HCT116 (cell line): ENCODE results near the gene ITGBL1. TPM values are rescaled to one million over a fixed set of nuclear protein-coding genes. Genes with fewer than 3 reads are reported as not detected.

ENCODE experiments used
- ATAC-seq: fragments of 200-7000 bp; cut with Tn5 transposase; 2 replicates; pipeline ENCODE4 v1.9.1; 2020; ENCODE audit warnings: mild to moderate bottlenecking, moderate library complexity
- BruUV-seq: library from RNA; stranded (reverse); fragments of 400-500 nt; replicated peaks from 2 replicates; lab custom pipeline; 2021; lab: Mats Ljungman, UMichigan
- CTCF ChIA-PET: fragments of 300-600 bp; sonication (Branson Sonifier 250); formaldehyde crosslinking; loops from one replicate; lab custom pipeline; 2021; ENCODE audit warnings: antibody characterized with exemption; lab: Charles Lee
- POLR2A ChIA-PET: fragments of 300-600, 350-600 bp; sonication (Branson Sonifier 250); formaldehyde crosslinking; loops from one replicate; lab custom pipeline; 2021; ENCODE audit warnings: antibody characterized with exemption; lab: Charles Lee
- RAD21 ChIA-PET, 2 experiments: fragments of 300-600 bp; sonication (Branson Sonifier 250); formaldehyde crosslinking; loops; one replicate each; lab custom pipeline; 2023; ENCODE audit warnings: low total read pairs in 2 of 2; ENCODE audit not compliant: uncharacterized antibody in 2 of 2, unreplicated experiment in 2 of 2, low non-redundant PET in 1 of 2; lab: Charles Lee
- DNase-seq: peaks from one replicate; pipeline ENCODE4 v3.0.0-alpha.2; 2010; ENCODE audit warnings: low read depth, low spot score
- H2AFZ ChIP-seq: fragments of 200-600 bp; shearing (Covaris generic), sonication (generic); 2 replicates; pipeline ENCODE4 v1.6.1; 2017; ENCODE audit warnings: low read depth, mixed run types, mixed read lengths, antibody characterized with exemption, low read length; ENCODE audit not compliant: poor library complexity, severe bottlenecking
- H3K27ac ChIP-seq: 2 replicates; pipeline ENCODE4 v1.5.1; 2012; ENCODE audit warnings: low read depth, low read length
- H3K27me3 ChIP-seq: fragments of 200-600 bp; sonication (generic); 2 replicates; pipeline ENCODE4 v1.6.1; 2016; ENCODE audit warnings: mixed run types, low read length, mixed read lengths; ENCODE audit not compliant: insufficient read depth
- H3K36me3 ChIP-seq, 2 experiments: fragments of 200-500 bp in 1 of 2; fragments of 200-600 bp in 1 of 2; sonication (Bioruptor generic) in 1 of 2; sonication (generic) in 1 of 2; 2 replicates each; pipeline versions ENCODE4 v1.5.1 to v1.6.1; 2014 to 2016; ENCODE audit warnings: low read length in 2 of 2, inconsistent platforms in 1 of 2, mixed read lengths in 1 of 2, mixed run types in 1 of 2; ENCODE audit not compliant: insufficient read depth in 2 of 2, control insufficient read depth in 1 of 2
- H3K4me1 ChIP-seq, 2 experiments: fragments of 200-600 bp in 1 of 2; sonication (generic) in 1 of 2; 2 replicates each; pipeline versions ENCODE4 v1.5.1 to v1.6.1; 2012 to 2017; ENCODE audit warnings: low read length in 2 of 2, inconsistent platforms in 1 of 2, mild to moderate bottlenecking in 1 of 2, mixed read lengths in 1 of 2, mixed run types in 1 of 2, moderate library complexity in 1 of 2; ENCODE audit not compliant: insufficient read depth in 2 of 2, control insufficient read depth in 1 of 2
- H3K4me2 ChIP-seq: fragments of 200-600 bp; sonication (generic); 2 replicates; pipeline ENCODE4 v1.6.1; 2017; ENCODE audit warnings: mixed run types, low read length, mixed read lengths
- H3K4me3 ChIP-seq, 2 experiments: fragments of 200-600 bp in 1 of 2; sonication (generic) in 1 of 2; replicated peaks in 1 of 2; 2 replicates each; pipeline ENCODE4 v1.5.1; 2011 to 2016; ENCODE audit warnings: low read length in 2 of 2, control low read depth in 1 of 2, low read depth in 1 of 2, mild to moderate bottlenecking in 1 of 2, mixed read lengths in 1 of 2, mixed run types in 1 of 2
- H3K79me2 ChIP-seq: fragments of 200-600 bp; sonication (generic); 2 replicates; pipeline ENCODE4 v1.6.1; 2017; ENCODE audit warnings: mild to moderate bottlenecking, mixed run types, low read length, moderate library complexity, mixed read lengths; ENCODE audit not compliant: insufficient read depth
- H3K9ac ChIP-seq: fragments of 200-600 bp; sonication (generic); 2 replicates; pipeline ENCODE4 v1.6.1; 2016; ENCODE audit warnings: low read length, mixed read lengths
- H3K9me2 ChIP-seq: fragments of 200-600 bp; sonication (generic), shearing (Covaris generic); 2 replicates; pipeline ENCODE4 v1.6.1; 2017; ENCODE audit warnings: mixed run types, mild to moderate bottlenecking, moderate library complexity; ENCODE audit not compliant: insufficient read depth
- H3K9me3 ChIP-seq, 2 experiments: fragments of 200-500 bp in 1 of 2; fragments of 200-600 bp in 1 of 2; sonication (Bioruptor generic) in 1 of 2; sonication (generic) in 1 of 2; 2 replicates each; pipeline ENCODE4 v1.6.1; 2014 to 2017; ENCODE audit warnings: low read length in 2 of 2, mixed read lengths in 2 of 2, inconsistent platforms in 1 of 2, low read depth in 1 of 2, mild to moderate bottlenecking in 1 of 2, mixed run types in 1 of 2, moderate library complexity in 1 of 2; ENCODE audit not compliant: control insufficient read depth in 1 of 2, insufficient read depth in 1 of 2
- H4K20me1 ChIP-seq: fragments of 200-600 bp; sonication (generic), shearing (Covaris generic); 2 replicates; pipeline ENCODE4 v1.6.1; 2017; ENCODE audit warnings: mixed run types, mild to moderate bottlenecking, moderate library complexity; ENCODE audit not compliant: insufficient read depth
- CEBPB ChIP-seq: IDR thresholded peaks from 2 replicates; pipeline ENCODE4 v1.6.1; 2012; ENCODE audit warnings: low read depth
- ELF1 ChIP-seq: IDR thresholded peaks from 2 replicates; pipeline ENCODE4 v1.6.1; 2012; ENCODE audit warnings: low read depth, borderline replicate concordance
- EZH2phosphoT487 ChIP-seq: fragments of 200-600 bp; IDR thresholded peaks from 2 replicates; pipeline ENCODE4 v1.6.1; 2018; ENCODE audit warnings: antibody characterized with exemption, borderline replicate concordance
- FOSL1 ChIP-seq: IDR thresholded peaks from 2 replicates; pipeline ENCODE4 v1.6.1; 2012; ENCODE audit warnings: low read depth
- POLR2A ChIP-seq: IDR thresholded peaks from 2 replicates; pipeline ENCODE4 v1.7.0; 2011; ENCODE audit warnings: borderline replicate concordance; ENCODE audit not compliant: insufficient read depth, insufficient read length; ENCODE audit errors: extremely low read depth
- SP1 ChIP-seq: IDR thresholded peaks from 2 replicates; pipeline ENCODE4 v1.6.1; 2012; ENCODE audit warnings: low read depth
- TCF7L2 ChIP-seq: IDR thresholded peaks from 2 replicates; pipeline ENCODE4 v1.7.0; 2011; ENCODE audit warnings: borderline replicate concordance, inconsistent platforms; ENCODE audit not compliant: insufficient read depth, insufficient read length; ENCODE audit errors: extremely low read depth
- intact Hi-C: fragments of 100-400 bp; cut with micrococcal nuclease; formaldehyde crosslinking; loops from 2 replicates; pipeline ENCODE4 v1.10.0; 2022
- total RNA-seq: library from RNA; stranded (reverse); gene quantifications from one replicate; pipeline ENCODE4 v1.2.1, GENCODE V29; 2021; ENCODE audit not compliant: unreplicated experiment
- TF ChIP-seq, protein P1 (sequence below): IDR thresholded peaks from 2 replicates; pipeline ENCODE4 v1.6.1; 2012
- TF ChIP-seq, protein P2 (sequence below): IDR thresholded peaks from 2 replicates; pipeline ENCODE4 v1.6.1; 2012
- TF ChIP-seq, protein P3 (sequence below): IDR thresholded peaks from 2 replicates; pipeline ENCODE4 v1.6.1; 2011; ENCODE audit warnings: mild to moderate bottlenecking, low read length, moderate library complexity; ENCODE audit not compliant: insufficient replicate concordance; ENCODE audit errors: extremely low read depth

ITGBL1 gene
- total RNA-seq, 1 experiment from 2014 or later, result 0.66 TPM

DNA sequence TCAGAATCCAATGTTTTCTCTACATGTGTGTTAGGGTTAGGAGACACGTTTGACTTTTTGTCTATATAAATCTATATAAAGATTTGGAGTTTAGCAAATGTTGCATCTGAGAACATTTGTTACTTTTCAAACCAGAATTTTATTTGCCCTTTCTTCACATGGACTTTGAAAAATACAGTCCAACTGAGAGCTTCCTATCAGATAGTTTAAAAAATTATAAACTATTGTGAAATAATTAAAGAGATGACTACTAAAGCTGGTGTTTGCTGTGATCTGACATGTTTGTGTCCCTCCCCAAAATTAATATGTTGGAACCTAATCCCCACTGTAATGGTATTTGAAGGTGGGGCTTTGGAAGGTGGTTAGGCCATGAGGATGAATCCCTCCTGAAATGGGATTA lies 297.1 kb downstream of the ITGBL1 start:
- no peak overlapping the region for H3K9ac ChIP-seq
- no TSS peak for BruUV-seq

More for the DNA sequence above, 297.1 kb downstream of the ITGBL1 start:
- Histone ChIP-seq H2AFZ (no peak overlapping the region), H3K79me2 (no peaks in the 10 kb centered on the region), H3K9me3 (peaks cover 0 to 4% of the 10 kb centered on the region in 2 experiments; a peak in 1 of 4 replicates), H4K20me1 (no peaks in the 10 kb centered on the region), H3K4me2 (no peak overlapping the region), H3K4me3 (no peak overlapping the region), H3K9me2 (no peaks in the 10 kb centered on the region), H3K27ac (no peak overlapping the region), H3K4me1 (no peaks in the 10 kb centered on the region), H3K27me3 (no peaks in the 10 kb centered on the region), H3K36me3 (no peaks in the 10 kb centered on the region)
- CTCF ChIA-PET, result no interaction called here
- ATAC-seq, result no peak
- no peak for DNase-seq
- POLR2A ChIA-PET, result no interaction called here
- TF ChIP-seq, protein P1, sequence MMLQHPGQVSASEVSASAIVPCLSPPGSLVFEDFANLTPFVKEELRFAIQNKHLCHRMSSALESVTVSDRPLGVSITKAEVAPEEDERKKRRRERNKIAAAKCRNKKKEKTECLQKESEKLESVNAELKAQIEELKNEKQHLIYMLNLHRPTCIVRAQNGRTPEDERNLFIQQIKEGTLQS, result no peak
- TF ChIP-seq SP1 (no peak), TCF7L2 (no peak), ELF1 (no peak), POLR2A (no peak), EZH2phosphoT487 (no peak), FOSL1 (no peak), CEBPB (no peak)
- TF ChIP-seq, protein P2, sequence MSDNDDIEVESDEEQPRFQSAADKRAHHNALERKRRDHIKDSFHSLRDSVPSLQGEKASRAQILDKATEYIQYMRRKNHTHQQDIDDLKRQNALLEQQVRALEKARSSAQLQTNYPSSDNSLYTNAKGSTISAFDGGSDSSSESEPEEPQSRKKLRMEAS, result no peak
- TF ChIP-seq, protein P3, sequence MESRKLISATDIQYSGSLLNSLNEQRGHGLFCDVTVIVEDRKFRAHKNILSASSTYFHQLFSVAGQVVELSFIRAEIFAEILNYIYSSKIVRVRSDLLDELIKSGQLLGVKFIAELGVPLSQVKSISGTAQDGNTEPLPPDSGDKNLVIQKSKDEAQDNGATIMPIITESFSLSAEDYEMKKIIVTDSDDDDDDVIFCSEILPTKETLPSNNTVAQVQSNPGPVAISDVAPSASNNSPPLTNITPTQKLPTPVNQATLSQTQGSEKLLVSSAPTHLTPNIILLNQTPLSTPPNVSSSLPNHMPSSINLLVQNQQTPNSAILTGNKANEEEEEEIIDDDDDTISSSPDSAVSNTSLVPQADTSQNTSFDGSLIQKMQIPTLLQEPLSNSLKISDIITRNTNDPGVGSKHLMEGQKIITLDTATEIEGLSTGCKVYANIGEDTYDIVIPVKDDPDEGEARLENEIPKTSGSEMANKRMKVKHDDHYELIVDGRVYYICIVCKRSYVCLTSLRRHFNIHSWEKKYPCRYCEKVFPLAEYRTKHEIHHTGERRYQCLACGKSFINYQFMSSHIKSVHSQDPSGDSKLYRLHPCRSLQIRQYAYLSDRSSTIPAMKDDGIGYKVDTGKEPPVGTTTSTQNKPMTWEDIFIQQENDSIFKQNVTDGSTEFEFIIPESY, result no peak
- intact Hi-C loops, result no loop called here
- RAD21 ChIA-PET, result no interaction called here
